ENCODE data around the gene ANKLE1.

- TF ChIP-seq CTCF (IDR thresholded peaks at IDR 0.05; ENCODE audit: low read length) (no peak), EZH2 (IDR thresholded peaks at IDR 0.05; ENCODE audit: borderline replicate concordance, low read length) (no peak)
These were observed 41.5 kb upstream of the ANKLE1 start for GRCh38 chr19:17240062-17240752.

Data from OCI-LY1 (cell line).